H9 (cell line): Measurements from ENCODE around the gene FDX2. TPM values are rescaled to one million over a fixed set of nuclear protein-coding genes. Genes with fewer than 3 reads are reported as not detected.

Experiments used
- DNase-seq: peaks from one replicate; pipeline ENCODE4 v3.0.0-alpha.2; 2017
- H2AFZ ChIP-seq: one replicate; pipeline ENCODE4 v1.6.1; 2013; ENCODE audit warnings: mild to moderate bottlenecking, low read length, control low read depth, moderate library complexity
- H2AK5ac ChIP-seq: 2 replicates; pipeline ENCODE4 v1.6.1; 2013; ENCODE audit warnings: low read length, control low read depth, mixed read lengths; ENCODE audit not compliant: insufficient read length
- H2BK120ac ChIP-seq: one replicate; pipeline ENCODE4 v1.6.1; 2013; ENCODE audit warnings: low read depth, mild to moderate bottlenecking, low read length, control low read depth, inconsistent platforms; ENCODE audit not compliant: poor library complexity, severe bottlenecking
- H2BK12ac ChIP-seq: 2 replicates; pipeline ENCODE4 v1.6.1; 2013; ENCODE audit warnings: low read length, control low read depth, mixed read lengths, low read depth; ENCODE audit not compliant: insufficient read length
- H2BK15ac ChIP-seq: 2 replicates; pipeline ENCODE4 v1.6.1; 2013; ENCODE audit warnings: low read depth, low read length, control low read depth
- H2BK20ac ChIP-seq: one replicate; pipeline ENCODE4 v1.6.1; 2013; ENCODE audit warnings: low read depth, mild to moderate bottlenecking, low read length, control low read depth, inconsistent platforms; ENCODE audit not compliant: poor library complexity, severe bottlenecking
- H2BK5ac ChIP-seq: 2 replicates; pipeline ENCODE4 v1.6.1; 2013; ENCODE audit warnings: low read length, control low read depth, mixed read lengths; ENCODE audit not compliant: insufficient read length
- H3K14ac ChIP-seq: 2 replicates; pipeline ENCODE4 v1.6.1; 2013; ENCODE audit warnings: low read length, control low read depth; ENCODE audit not compliant: insufficient read depth
- H3K18ac ChIP-seq: 2 replicates; pipeline ENCODE4 v1.6.1; 2013; ENCODE audit warnings: low read depth, mild to moderate bottlenecking, mixed read lengths, low read length, control low read depth; ENCODE audit not compliant: insufficient read length
- H3K23ac ChIP-seq: 2 replicates; pipeline ENCODE4 v1.6.1; 2013; ENCODE audit warnings: low read length, control low read depth, mixed read lengths, low read depth; ENCODE audit not compliant: insufficient read length
- H3K23me2 ChIP-seq: 2 replicates; pipeline ENCODE4 v1.6.1; 2013; ENCODE audit warnings: low read depth, mild to moderate bottlenecking, mixed read lengths, low read length, control low read depth; ENCODE audit not compliant: insufficient read length, poor library complexity, severe bottlenecking
- H3K27ac ChIP-seq: 2 replicates; pipeline ENCODE4 v1.5.1; 2013; ENCODE audit warnings: low read length, control low read depth, mixed read lengths, low read depth; ENCODE audit not compliant: insufficient read length
- H3K27me3 ChIP-seq: 2 replicates; pipeline ENCODE4 v1.6.1; 2013; ENCODE audit warnings: low read length, control low read depth, inconsistent platforms; ENCODE audit not compliant: insufficient read depth
- H3K4ac ChIP-seq: 2 replicates; pipeline ENCODE4 v1.6.1; 2013; ENCODE audit warnings: low read depth, mild to moderate bottlenecking, control low read depth, inconsistent platforms, low read length, moderate library complexity
- H3K4me1 ChIP-seq: 2 replicates; pipeline ENCODE4 v1.6.1; 2013; ENCODE audit warnings: low read length, control low read depth, inconsistent platforms; ENCODE audit not compliant: insufficient read depth
- H3K4me2 ChIP-seq: 2 replicates; pipeline ENCODE4 v1.6.1; 2013; ENCODE audit warnings: low read length, control low read depth, mixed read lengths; ENCODE audit not compliant: insufficient read length, insufficient read depth
- H3K56ac ChIP-seq: 2 replicates; pipeline ENCODE4 v1.6.1; 2013; ENCODE audit warnings: low read depth, mild to moderate bottlenecking, mixed read lengths, low read length, control low read depth; ENCODE audit not compliant: insufficient read length
- H3K79me1 ChIP-seq: 2 replicates; pipeline ENCODE4 v1.6.1; 2013; ENCODE audit warnings: low read depth, mild to moderate bottlenecking, moderate library complexity, low read length, control low read depth, inconsistent platforms; ENCODE audit not compliant: insufficient read depth, poor library complexity, severe bottlenecking
- H3K79me2 ChIP-seq: 2 replicates; pipeline ENCODE4 v1.6.1; 2013; ENCODE audit warnings: low read length, control low read depth, inconsistent platforms; ENCODE audit not compliant: insufficient read depth
- H3K9ac ChIP-seq: 2 replicates; pipeline ENCODE4 v1.6.1; 2013; ENCODE audit warnings: low read length, control low read depth, mixed read lengths; ENCODE audit not compliant: insufficient read length; ENCODE audit errors: extremely low read depth
- H3K9me3 ChIP-seq: one replicate; pipeline ENCODE4 v1.6.1; 2013; ENCODE audit warnings: low read depth, low read length, inconsistent platforms; ENCODE audit not compliant: control insufficient read depth
- H3T11ph ChIP-seq: one replicate; pipeline ENCODE4 v1.6.1; 2013; ENCODE audit warnings: mild to moderate bottlenecking, low read length, control low read depth, inconsistent platforms
- H4K20me1 ChIP-seq: one replicate; pipeline ENCODE4 v1.6.1; 2013; ENCODE audit not compliant: control insufficient read depth, insufficient read length, insufficient read depth
- H4K5ac ChIP-seq: 2 replicates; pipeline ENCODE4 v1.6.1; 2013; ENCODE audit warnings: low read depth, mild to moderate bottlenecking, mixed read lengths, low read length, control low read depth; ENCODE audit not compliant: insufficient read length
- H4K8ac ChIP-seq: replicated peaks from 2 replicates; pipeline ENCODE4 v1.6.1; 2013; ENCODE audit warnings: low read length, control low read depth, mixed read lengths, low read depth; ENCODE audit not compliant: insufficient read length
- H4K91ac ChIP-seq: 2 replicates; pipeline ENCODE4 v1.6.1; 2013; ENCODE audit warnings: low read depth, mild to moderate bottlenecking, moderate library complexity, mixed read lengths, low read length, control low read depth; ENCODE audit not compliant: insufficient read length
- H3K27ac Mint-ChIP-seq, 3 experiments: 2 replicates in 2 of 3; 3 replicates in 1 of 3; pipeline ENCODE4 v1.8.0; 2020 to 2021; ENCODE audit warnings: mixed read lengths in 3 of 3, mild to moderate bottlenecking in 1 of 3, moderate library complexity in 1 of 3
- H3K27me3 Mint-ChIP-seq: 2 replicates; pipeline ENCODE4 v1.8.0; 2021; ENCODE audit warnings: low read depth, mild to moderate bottlenecking, moderate library complexity, mixed read lengths
- H3K36me3 Mint-ChIP-seq, 3 experiments: 2 replicates in 2 of 3; 3 replicates in 1 of 3; pipeline ENCODE4 v1.8.0; 2020 to 2021; ENCODE audit warnings: low read depth in 3 of 3, mixed read lengths in 3 of 3; ENCODE audit not compliant: insufficient read depth in 1 of 3
- H3K4me1 Mint-ChIP-seq, 2 experiments: 2 replicates each; pipeline ENCODE4 v1.8.0; 2020; ENCODE audit warnings: mixed read lengths in 2 of 2
- H3K4me3 Mint-ChIP-seq, 2 experiments: 2 replicates in 1 of 2; 3 replicates in 1 of 2; pipeline ENCODE4 v1.8.0; 2020 to 2021; ENCODE audit warnings: mild to moderate bottlenecking in 2 of 2, mixed read lengths in 2 of 2, moderate library complexity in 1 of 2
- H3K9me3 Mint-ChIP-seq, 2 experiments: 2 replicates in 1 of 2; 3 replicates in 1 of 2; pipeline ENCODE4 v1.8.0; 2020; ENCODE audit warnings: mild to moderate bottlenecking in 2 of 2, mixed read lengths in 2 of 2, moderate library complexity in 1 of 2
- CTCF ChIP-seq: fragments of 200-600 bp; sonication (generic); conservative IDR thresholded peaks from 3 replicates; pipeline ENCODE4 v1.8.0; 2021; ENCODE audit warnings: antibody characterized with exemption, mild to moderate bottlenecking
- WGBS: extraction: QIAGEN DNeasy Blood & Tissue Kit; methylation state at CpG from one replicate; pipeline ENCODE4 v1.1.7; 2013; ENCODE audit warnings: missing lambda C conversion rate, low lambda C conversion rate, mixed read lengths; ENCODE audit not compliant: insufficient read length; ENCODE audit errors: extremely low coverage; 5-methylcytosine and 5-hydroxymethylcytosine counted together
- total RNA-seq: library from RNA; stranded (reverse); gene quantifications from 2 replicates; pipeline ENCODE4 v1.2.1, GENCODE V29; 2021

The FDX2 gene
- total RNA-seq, 1 experiment from 2014 or later: 27.7 TPM

- Histone ChIP-seq H2AK5ac (no peak overlapping the region), H3K23ac (no peak overlapping the region), H2BK120ac (no peak overlapping the region), H3K9me3 (no peaks in the 10 kb centered on the region), H3K18ac (no peak overlapping the region), H2BK5ac (no peak overlapping the region), H3K27me3 (peaks cover 14% of the 10 kb centered on the region; the same call in 1 of the 2 replicates), H3K14ac (no peak overlapping the region), H3K27ac (no peak overlapping the region), H4K8ac (no peak overlapping the region), H4K5ac (no peak overlapping the region), H3K56ac (no peak overlapping the region), H3K79me1 (no peaks in the 10 kb centered on the region), H2BK15ac (no peak overlapping the region), H4K20me1 (no peaks in the 10 kb centered on the region), H4K91ac (no peak overlapping the region), H2BK20ac (no peak overlapping the region), H2AFZ (no peak overlapping the region), H3K4me1 (no peaks in the 10 kb centered on the region), H3K9ac (no peak overlapping the region), H3T11ph (no peak overlapping the region), H3K4ac (no peak overlapping the region), H3K23me2 (peaks cover 21% of the 10 kb centered on the region), H3K4me2 (no peak overlapping the region), H2BK12ac (no peak overlapping the region), H3K79me2 (no peaks in the 10 kb centered on the region)
- Mint-ChIP-seq H3K36me3 (peaks cover 0 to 7% (median 0%) of the 10 kb centered on the region in 3 experiments; a peak in 3 of 7 replicates), H3K9me3 (peaks cover 0 to 3% of the 10 kb centered on the region in 2 experiments; a peak in 2 of 5 replicates), H3K4me3 (no peak overlapping the region), H3K4me1 (peaks cover 7 to 26% of the 10 kb centered on the region in 2 experiments), H3K27me3 (peaks cover 54% of the 10 kb centered on the region), H3K27ac (no peak overlapping the region; a peak in 1 of 7 replicates)
- no CpG with 5 or more reads among the region's 4 CpGs for WGBS
- TF ChIP-seq CTCF: no peak
- no peak for DNase-seq
Measured at GRCh38 chr19:10285393-10285792, 30.4 kb downstream of the FDX2 start.
